Astrocyte (in vitro differentiated cells and primary cell): ENCODE measurements around the gene THRB. TPM values are rescaled to one million over a fixed set of nuclear protein-coding genes. Genes with fewer than 3 reads are reported as not detected.

ENCODE experiments used
- DNase-seq: peaks from one replicate; pipeline ENCODE4 v3.0.0-alpha.2; 2010; ENCODE audit warnings: low read depth
- FAIRE-seq: peaks from 2 replicates; lab custom pipeline; 2011; peaks lifted over from hg19 to GRCh38; lab: Jason Lieb, UNC
- H2AFZ ChIP-seq: 2 replicates; pipeline ENCODE4 v1.6.0; 2012; ENCODE audit warnings: low read depth, low read length, inconsistent platforms
- H3K27ac ChIP-seq: 2 replicates; pipeline ENCODE4 v1.5.1; 2011; ENCODE audit warnings: low read depth, low read length, inconsistent platforms
- H3K27me3 ChIP-seq: 2 replicates; pipeline ENCODE4 v1.6.0; 2011; ENCODE audit warnings: low read length, inconsistent platforms; ENCODE audit not compliant: insufficient read depth
- H3K36me3 ChIP-seq: 2 replicates; pipeline ENCODE4 v1.5.1; 2011; ENCODE audit warnings: low read length, inconsistent platforms; ENCODE audit not compliant: insufficient read depth
- H3K4me1 ChIP-seq: 2 replicates; pipeline ENCODE4 v1.5.1; 2011; ENCODE audit warnings: low read length, inconsistent platforms; ENCODE audit not compliant: insufficient read depth
- H3K4me2 ChIP-seq: 2 replicates; pipeline ENCODE4 v1.6.0; 2012; ENCODE audit warnings: low read length, inconsistent platforms
- H3K4me3 ChIP-seq: 2 replicates; pipeline ENCODE4 v1.5.1; 2011; ENCODE audit warnings: low read depth, mild to moderate bottlenecking, low read length, inconsistent platforms; ENCODE audit not compliant: insufficient read depth
- H3K79me2 ChIP-seq: 2 replicates; pipeline ENCODE4 v1.6.0; 2012; ENCODE audit warnings: mild to moderate bottlenecking, low read length, inconsistent platforms; ENCODE audit not compliant: insufficient read depth
- H3K9ac ChIP-seq: 2 replicates; pipeline ENCODE4 v1.6.0; 2012; ENCODE audit warnings: mild to moderate bottlenecking, low read length, inconsistent platforms
- H3K9me3 ChIP-seq: 2 replicates; pipeline ENCODE4 v1.5.1; 2012; ENCODE audit warnings: low read depth, mild to moderate bottlenecking, low read length, inconsistent platforms; ENCODE audit not compliant: insufficient read depth
- H4K20me1 ChIP-seq: 2 replicates; pipeline ENCODE4 v1.6.0; 2012; ENCODE audit warnings: low read length, inconsistent platforms; ENCODE audit not compliant: insufficient read depth
- H3K27ac Mint-ChIP-seq: one replicate; pipeline ENCODE4 v1.8.0; 2021; ENCODE audit warnings: mild to moderate bottlenecking, mixed read lengths; ENCODE audit not compliant: unreplicated experiment
- H3K27me3 Mint-ChIP-seq: one replicate; pipeline ENCODE4 v1.8.0; 2021; ENCODE audit warnings: low read depth, mixed read lengths; ENCODE audit not compliant: unreplicated experiment
- H3K36me3 Mint-ChIP-seq: one replicate; pipeline ENCODE4 v1.8.0; 2021; ENCODE audit warnings: low read depth, mixed read lengths; ENCODE audit not compliant: unreplicated experiment
- H3K4me1 Mint-ChIP-seq: one replicate; pipeline ENCODE4 v1.8.0; 2021; ENCODE audit warnings: low read depth, mixed read lengths; ENCODE audit not compliant: unreplicated experiment
- H3K4me3 Mint-ChIP-seq: one replicate; pipeline ENCODE4 v1.8.0; 2021; ENCODE audit warnings: mild to moderate bottlenecking, moderate library complexity, mixed read lengths; ENCODE audit not compliant: unreplicated experiment
- H3K9me3 Mint-ChIP-seq: one replicate; pipeline ENCODE4 v1.8.0; 2021; ENCODE audit warnings: mild to moderate bottlenecking, mixed read lengths; ENCODE audit not compliant: unreplicated experiment
- CTCF ChIP-seq: IDR thresholded peaks from 2 replicates; pipeline ENCODE4 v1.5.1; 2011; ENCODE audit warnings: low read depth, mild to moderate bottlenecking, inconsistent platforms, low read length, moderate library complexity; ENCODE audit not compliant: insufficient read depth
- EZH2 ChIP-seq: IDR thresholded peaks from 2 replicates; pipeline ENCODE4 v1.6.1; 2012; ENCODE audit warnings: mild to moderate bottlenecking, low read length, inconsistent platforms; ENCODE audit not compliant: insufficient read depth
- total RNA-seq: library from RNA; stranded (reverse); gene quantifications from 2 replicates; pipeline ENCODE4 v1.2.1, GENCODE V29; 2021

The THRB gene
- total RNA-seq, 1 donor from 2014 or later, result 8.5 TPM

- FAIRE-seq (no peak), DNase-seq (no peak)
- no peak for TF ChIP-seq CTCF
- no peak for TF ChIP-seq EZH2
- no peak overlapping the region for H3K4me3 Mint-ChIP-seq
- Histone ChIP-seq H3K79me2 (no peaks in the 10 kb centered on the region), H3K36me3 (no peaks in the 10 kb centered on the region), H2AFZ (no peak overlapping the region), H3K4me3 (no peak overlapping the region), H3K9ac (no peak overlapping the region), H3K4me1 (no peaks in the 10 kb centered on the region), H3K9me3 (no peaks in the 10 kb centered on the region), H3K4me2 (no peak overlapping the region), H4K20me1 (no peaks in the 10 kb centered on the region), H3K27me3 (no peaks in the 10 kb centered on the region), H3K27ac (no peak overlapping the region)
- no peaks in the 10 kb centered on the region for H3K27me3 Mint-ChIP-seq
- no peaks in the 10 kb centered on the region for H3K36me3 Mint-ChIP-seq
- H3K4me1 Mint-ChIP-seq, result no peaks in the 10 kb centered on the region
- H3K27ac Mint-ChIP-seq, result no peak overlapping the region
- H3K9me3 Mint-ChIP-seq, result no peaks in the 10 kb centered on the region
Observed at GRCh38 chr3:24167429-24167828, 327.2 kb downstream of the THRB start.

GRCh38 chr3:24166515-24166914 is 328.1 kb downstream of the THRB start:
- Mint-ChIP-seq H3K4me1 (peaks cover 2% of the 10 kb centered on the region), H3K27ac (no peak overlapping the region)
- no peak for FAIRE-seq

More at GRCh38 chr3:24166515-24166914, 328.1 kb downstream of the THRB start:
- TF ChIP-seq CTCF (no peak), EZH2 (no peak)
- H2AFZ ChIP-seq, result no peak overlapping the region
- H3K27me3 ChIP-seq, result no peaks in the 10 kb centered on the region
- no peak overlapping the region for H3K27ac ChIP-seq
- H3K4me3 ChIP-seq, result no peak overlapping the region
- H3K9me3 ChIP-seq, result no peaks in the 10 kb centered on the region
- no peak overlapping the region for H3K4me3 Mint-ChIP-seq
- H3K4me2 ChIP-seq, result no peak overlapping the region
- no peaks in the 10 kb centered on the region for H3K9me3 Mint-ChIP-seq
- H4K20me1 ChIP-seq, result no peaks in the 10 kb centered on the region
- no peak for DNase-seq
- no peaks in the 10 kb centered on the region for H3K36me3 ChIP-seq
- no peaks in the 10 kb centered on the region for H3K4me1 ChIP-seq
- H3K9ac ChIP-seq, result no peak overlapping the region
- H3K36me3 Mint-ChIP-seq, result no peaks in the 10 kb centered on the region
- H3K27me3 Mint-ChIP-seq, result no peaks in the 10 kb centered on the region
- H3K79me2 ChIP-seq, result no peaks in the 10 kb centered on the region
